Left hindlimb (tissue), 1 donor: ENCODE results near the gene GIMD1.

Experiments
- DNase-seq: peaks from one replicate; pipeline ENCODE4 v3.0.0-alpha.2; 2018

Gene GIMD1

DNA sequence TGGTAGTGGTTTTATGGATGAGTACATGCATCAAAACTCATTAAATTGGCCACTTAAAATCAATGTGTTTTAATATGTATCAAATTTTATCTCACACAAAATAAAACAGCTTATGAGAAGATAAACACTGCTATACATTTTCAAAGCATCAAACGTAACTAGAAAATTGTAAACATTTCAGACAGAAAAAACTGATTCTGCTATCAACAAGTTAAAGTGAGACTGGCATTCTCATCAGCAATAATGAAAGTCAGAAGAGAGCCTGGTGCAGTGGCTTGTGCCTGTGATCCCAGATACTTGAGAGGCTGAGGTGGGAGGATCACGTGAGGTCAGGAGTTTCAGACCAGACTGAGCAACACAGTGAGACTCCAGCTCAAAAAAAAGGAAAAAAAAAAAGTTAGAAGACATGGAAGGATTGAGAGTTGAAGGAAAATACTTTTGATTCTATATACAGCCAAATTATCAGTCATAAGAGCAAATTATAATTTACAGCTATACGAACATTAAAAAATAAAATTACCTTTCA, 55.5 kb downstream of the GIMD1 start:
- DNase-seq: no peak

GRCh38 chr4:106312377-106312776, 56.2 kb downstream of the GIMD1 start:
- DNase-seq: no peak
